Endodermal cell (in vitro differentiated cells): ENCODE results near the gene ZBTB34. TPM values are rescaled to one million over a fixed set of nuclear protein-coding genes. Genes with fewer than 3 reads are reported as not detected.
A peak's percentile ranks its signal among the peaks of the same experiment; 100 is the strongest.

Experiments used
- DNase-seq: peaks from one replicate; pipeline ENCODE4 v3.0.0-alpha.2; 2017
- H3K27ac ChIP-seq: 2 replicates; pipeline ENCODE4 v1.5.1; 2013; ENCODE audit warnings: mild to moderate bottlenecking, low read depth, low read length, moderate library complexity
- H3K27me3 ChIP-seq: 2 replicates; pipeline ENCODE4 v1.6.1; 2013; ENCODE audit warnings: mild to moderate bottlenecking, low read length, moderate library complexity; ENCODE audit not compliant: insufficient read depth, control insufficient read depth, poor library complexity, severe bottlenecking
- H3K36me3 ChIP-seq: 2 replicates; pipeline ENCODE4 v1.7.0; 2013; ENCODE audit warnings: mild to moderate bottlenecking, low read length, moderate library complexity; ENCODE audit not compliant: control insufficient read depth, insufficient read depth
- H3K4me1 ChIP-seq: one replicate; pipeline ENCODE4 v1.7.0; 2013; ENCODE audit warnings: low read length; ENCODE audit not compliant: control insufficient read depth, insufficient read depth
- H3K4me3 ChIP-seq: 2 replicates; pipeline ENCODE4 v1.5.1; 2013; ENCODE audit warnings: mild to moderate bottlenecking, low read length, moderate library complexity
- H3K9ac ChIP-seq: 2 replicates; pipeline ENCODE4 v1.6.1; 2013; ENCODE audit warnings: mild to moderate bottlenecking, low read length, moderate library complexity; ENCODE audit not compliant: poor library complexity, severe bottlenecking; ENCODE audit errors: extremely low read depth
- H3K9me3 ChIP-seq: 2 replicates; pipeline ENCODE4 v1.6.1; 2013; ENCODE audit warnings: mild to moderate bottlenecking, low read length, moderate library complexity; ENCODE audit not compliant: control insufficient read depth
- H3K27ac Mint-ChIP-seq: 2 replicates; pipeline ENCODE4 v1.8.0; 2020; ENCODE audit warnings: mixed read lengths
- H3K27me3 Mint-ChIP-seq: 2 replicates; pipeline ENCODE4 v1.8.0; 2021; ENCODE audit warnings: mild to moderate bottlenecking, mixed read lengths; ENCODE audit not compliant: insufficient read depth
- H3K36me3 Mint-ChIP-seq: 2 replicates; pipeline ENCODE4 v1.8.0; 2020; ENCODE audit warnings: low read depth, mixed read lengths
- H3K4me1 Mint-ChIP-seq: 2 replicates; pipeline ENCODE4 v1.8.0; 2020; ENCODE audit warnings: mixed read lengths
- H3K4me3 Mint-ChIP-seq: 2 replicates; pipeline ENCODE4 v1.8.0; 2020; ENCODE audit warnings: mild to moderate bottlenecking, moderate library complexity, mixed read lengths
- H3K9me3 Mint-ChIP-seq: 2 replicates; pipeline ENCODE4 v1.8.0; 2020; ENCODE audit warnings: mild to moderate bottlenecking, mixed read lengths
- CTCF ChIP-seq: fragments of 200-600 bp; sonication (generic); conservative IDR thresholded peaks from 2 replicates; pipeline ENCODE4 v1.5.0; 2021; ENCODE audit warnings: antibody characterized with exemption, mild to moderate bottlenecking
- WGBS, 2 experiments: methylation state at CpG; one replicate each; pipeline versions ENCODE4 v1.1.5 to v1.1.7; 2013; ENCODE audit warnings: missing lambda C conversion rate in 2 of 2, mixed read lengths in 1 of 2; ENCODE audit not compliant: insufficient coverage in 1 of 2, insufficient read length in 1 of 2; 5-methylcytosine and 5-hydroxymethylcytosine counted together
- total RNA-seq, 2 donors: library from RNA; stranded (reverse); fragmentation: NEBNext Ultra II Directional in 1 of 2; extraction: Animal tissue kit (Norgen Biotek cat#: 25700) in 1 of 2; gene quantifications; 2 replicates in 1 of 2; 3 replicates in 1 of 2; pipeline ENCODE4 v1.2.1, GENCODE V29; 2021

The ZBTB34 gene
- total RNA-seq, 2 donors from 2014 or later: 19.7 to 24.9 TPM

DNA sequence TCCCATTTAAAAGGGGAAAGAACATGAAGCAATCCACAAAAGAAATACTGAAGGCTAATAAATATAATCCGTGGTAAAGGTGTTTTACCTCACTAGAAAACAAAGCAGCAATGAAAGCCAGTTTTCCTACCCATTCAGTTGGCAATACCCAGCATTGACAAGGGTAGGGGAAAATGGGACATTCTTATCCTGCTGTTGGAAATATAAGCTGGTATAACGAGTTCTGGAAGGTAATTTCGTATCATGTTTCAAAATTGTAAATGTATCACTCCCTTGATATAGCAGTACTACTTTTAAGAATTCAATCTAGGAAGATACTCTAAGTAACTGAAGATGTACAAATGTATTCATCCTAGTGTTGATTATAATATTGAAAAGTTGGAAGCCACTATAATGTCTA is 31.2 kb downstream of the ZBTB34 start:
- TF ChIP-seq CTCF: no peak
- no peak for DNase-seq
- Histone ChIP-seq H3K4me1 (no peaks in the 10 kb centered on the region), H3K27me3 (no peaks in the 10 kb centered on the region), H3K27ac (no peak overlapping the region), H3K36me3 (no peaks in the 10 kb centered on the region), H3K9me3 (no peaks in the 10 kb centered on the region), H3K9ac (no peak overlapping the region), H3K4me3 (no peak overlapping the region)
- Mint-ChIP-seq H3K36me3 (no peaks in the 10 kb centered on the region), H3K4me1 (peaks cover 6% of the 10 kb centered on the region), H3K27ac (no peak overlapping the region), H3K9me3 (no peaks in the 10 kb centered on the region), H3K4me3 (no peak overlapping the region), H3K27me3 (peaks cover 4% of the 10 kb centered on the region)
- 88 to 100% methylated on average over 1 to 3 of the region's 3 CpGs for WGBS, 2 experiments

DNA sequence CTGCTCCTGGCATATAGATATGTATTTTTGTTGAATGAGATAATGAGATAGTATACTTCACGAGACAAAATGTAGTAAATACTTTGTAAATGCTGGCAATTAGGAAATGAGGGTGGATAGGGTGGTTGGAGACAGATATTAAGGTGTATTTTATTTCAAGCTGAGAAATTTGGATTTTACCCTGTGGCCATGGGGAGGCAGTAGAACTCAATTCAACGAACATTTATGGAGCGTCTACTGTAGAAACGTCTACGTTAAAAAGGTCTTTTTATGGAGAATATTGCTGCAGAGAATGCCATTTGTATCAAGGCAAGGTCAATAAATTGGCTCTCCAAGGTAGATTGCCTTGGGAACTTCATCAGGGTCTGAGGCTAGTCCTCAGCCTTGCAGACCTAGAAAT is 32.6 kb downstream of the ZBTB34 start:
- Mint-ChIP-seq H3K27ac (no peak overlapping the region), H3K36me3 (no peaks in the 10 kb centered on the region), H3K4me3 (no peak overlapping the region), H3K4me1 (peaks cover 6% of the 10 kb centered on the region), H3K27me3 (peaks cover 4% of the 10 kb centered on the region), H3K9me3 (no peaks in the 10 kb centered on the region)
- no peak for DNase-seq
- Histone ChIP-seq H3K4me1 (no peaks in the 10 kb centered on the region), H3K36me3 (no peaks in the 10 kb centered on the region), H3K9ac (no peak overlapping the region), H3K27ac (no peak overlapping the region), H3K9me3 (no peaks in the 10 kb centered on the region), H3K4me3 (no peak overlapping the region), H3K27me3 (no peaks in the 10 kb centered on the region)
- peak; percentile 71 for TF ChIP-seq CTCF
- WGBS, 2 experiments: 62 to 66% methylated on average over 5 of the region's 5 CpGs

GRCh38 chr9:126894052-126894603 is 33.7 kb downstream of the ZBTB34 start:
- Mint-ChIP-seq H3K36me3 (no peaks in the 10 kb centered on the region), H3K27ac (no peak overlapping the region), H3K9me3 (no peaks in the 10 kb centered on the region), H3K4me1 (peaks cover 6% of the 10 kb centered on the region), H3K27me3 (peaks cover 4% of the 10 kb centered on the region), H3K4me3 (no peak overlapping the region)
- H3K27me3 ChIP-seq: no peaks in the 10 kb centered on the region
- no peaks in the 10 kb centered on the region for H3K4me1 ChIP-seq
- H3K4me3 ChIP-seq: no peak overlapping the region
- H3K9ac ChIP-seq: no peak overlapping the region
- H3K36me3 ChIP-seq: no peaks in the 10 kb centered on the region
- peak; percentile 20 for TF ChIP-seq CTCF
- 73 to 83% methylated on average over 4 of the region's 4 CpGs for WGBS, 2 experiments
- no peak overlapping the region for H3K27ac ChIP-seq
- no peaks in the 10 kb centered on the region for H3K9me3 ChIP-seq
- no peak for DNase-seq
